ENCODE measurements around the gene LPO.
A peak's percentile ranks its signal among the peaks of the same experiment; 100 is the strongest.

The LPO gene

GRCh38 chr17:58276423-58276822, 38.0 kb downstream of the LPO start:
- no peak for TF ChIP-seq CTCF (IDR thresholded peaks at IDR 0.05; ENCODE audit: insufficient read depth, low read length, missing control alignments)
- ChIA-PET POLR2A (no interaction called here), CTCF (interaction anchor here (1.3 to 2.1 kb wide), 4 partner anchors 8 to 27 kb away, joined by 3 to 6 read pairs (median 4); no protein-coding TSS in a partner anchor)
- no peak for DNase-seq (ENCODE audit: low read depth, low spot score)
- no peak overlapping the region for H3K4me3 ChIP-seq (ENCODE audit: low read depth, low read length)

DNA sequence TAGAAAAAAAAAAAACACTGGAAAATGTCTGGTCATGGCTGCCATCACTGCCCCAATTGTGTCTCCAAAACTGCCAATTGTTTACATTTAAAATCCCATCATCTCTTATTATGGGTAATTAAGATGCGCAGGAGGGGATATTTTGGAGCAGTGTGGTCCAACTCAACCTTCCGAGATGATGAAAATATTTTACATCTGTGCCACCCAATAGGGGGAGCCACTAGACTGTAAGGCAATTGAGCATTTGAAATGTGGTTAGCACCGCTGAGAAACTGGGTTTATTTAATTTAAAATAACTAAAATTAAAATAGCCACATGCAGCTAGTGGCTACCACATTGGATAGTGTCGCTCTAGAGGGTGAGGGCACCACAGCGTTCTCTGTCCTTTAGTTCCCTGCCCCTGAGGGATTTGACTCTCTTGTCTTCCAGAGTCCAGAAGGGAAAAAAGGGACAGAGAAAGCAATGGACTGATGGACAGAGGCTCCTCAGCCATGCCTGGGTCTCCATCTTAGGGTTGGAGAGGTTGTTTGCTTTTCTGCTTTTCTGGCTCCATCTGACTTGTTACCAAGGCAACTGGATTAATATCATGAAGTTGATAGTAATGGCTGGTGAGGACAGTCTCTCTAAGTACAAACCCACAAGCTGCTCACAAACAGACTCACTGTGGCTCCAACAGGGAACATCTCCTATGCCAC, 38.9 kb downstream of the LPO start:
- TF ChIP-seq CTCF (IDR thresholded peaks at IDR 0.05; ENCODE audit: insufficient read depth, low read length, missing control alignments): peak; percentile 15
- ChIA-PET POLR2A (no interaction called here), CTCF (interaction anchor here (1.8 to 2.1 kb wide), 2 partner anchors 9 to 28 kb away, joined by 5 to 6 read pairs; no protein-coding TSS in a partner anchor)
- DNase-seq (ENCODE audit: low read depth, low spot score): no peak
- no peak overlapping the region for H3K4me3 ChIP-seq (ENCODE audit: low read depth, low read length)

DNA sequence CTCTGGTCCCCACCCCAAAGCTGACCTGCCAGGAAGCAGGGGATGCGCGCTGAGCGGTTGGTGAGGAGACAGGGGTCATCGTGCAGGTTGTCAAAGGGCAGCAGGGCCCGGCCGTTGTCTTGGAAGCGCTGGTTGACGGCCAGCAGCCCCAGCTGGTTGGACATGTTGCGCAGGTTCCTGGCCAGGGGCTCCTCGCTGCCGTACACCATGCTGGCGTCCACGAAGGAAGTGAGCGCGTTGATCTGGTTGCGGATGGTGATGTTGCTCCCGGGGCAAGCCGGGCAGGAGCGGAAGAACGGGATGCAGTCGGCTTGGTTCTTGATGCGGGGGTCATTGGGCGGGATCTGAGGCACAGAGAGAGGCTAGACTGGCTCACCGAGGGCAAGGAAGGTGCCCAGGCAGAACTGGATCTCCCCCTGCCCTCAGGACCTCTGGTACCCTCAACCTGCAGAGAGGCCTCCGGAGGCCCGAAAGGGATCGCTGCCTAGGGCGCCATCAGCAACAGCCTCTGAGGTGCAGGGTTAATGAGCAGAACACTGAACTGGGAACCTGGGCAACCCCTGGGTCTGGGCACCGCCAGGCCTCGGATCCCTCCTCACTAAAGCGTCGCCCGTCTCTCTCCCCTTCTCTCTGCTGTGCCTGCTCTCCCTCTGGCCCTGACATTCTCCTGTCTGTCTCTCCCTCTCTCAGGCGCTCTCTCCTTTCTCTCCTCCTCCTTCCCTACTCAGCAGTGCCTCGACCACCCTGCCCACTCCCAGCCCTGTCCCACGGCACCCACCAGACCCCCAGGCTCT, 39.6 kb downstream of the LPO start:
- ChIA-PET CTCF (no interaction called here), POLR2A (no interaction called here)
- no peak overlapping the region for H3K4me3 ChIP-seq (ENCODE audit: low read depth, low read length)
- no peak for DNase-seq (ENCODE audit: low read depth, low spot score)
- TF ChIP-seq CTCF (IDR thresholded peaks at IDR 0.05; ENCODE audit: insufficient read depth, low read length, missing control alignments): no peak

GRCh38 chr17:58278661-58279015, 40.3 kb downstream of the LPO start:
- TF ChIP-seq CTCF (IDR thresholded peaks at IDR 0.05; ENCODE audit: insufficient read depth, low read length, missing control alignments): no peak
- no peak overlapping the region for H3K4me3 ChIP-seq (ENCODE audit: low read depth, low read length)
- POLR2A ChIA-PET: no interaction called here
- CTCF ChIA-PET: no interaction called here
- no peak for DNase-seq (ENCODE audit: low read depth, low spot score)

GRCh38 chr17:58279016-58279711, 40.8 kb downstream of the LPO start:
- DNase-seq (ENCODE audit: low read depth, low spot score): no peak
- POLR2A ChIA-PET: no interaction called here
- no peak overlapping the region for H3K4me3 ChIP-seq (ENCODE audit: low read depth, low read length)
- no peak for TF ChIP-seq CTCF (IDR thresholded peaks at IDR 0.05; ENCODE audit: insufficient read depth, low read length, missing control alignments)
- CTCF ChIA-PET: interaction anchor here (1.7 kb wide), 1 partner anchor 38 kb away, joined by 3 read pairs; no protein-coding TSS in a partner anchor

All from AG04449 (cell line).